ENCODE measurements around the gene GNAL. TPM values are rescaled to one million over a fixed set of nuclear protein-coding genes. Genes with fewer than 3 reads are reported as not detected.

The GNAL gene
- total and polyA plus RNA-seq, 2 experiments from 2014 or later: 7.5 to 21.6 TPM

DNA sequence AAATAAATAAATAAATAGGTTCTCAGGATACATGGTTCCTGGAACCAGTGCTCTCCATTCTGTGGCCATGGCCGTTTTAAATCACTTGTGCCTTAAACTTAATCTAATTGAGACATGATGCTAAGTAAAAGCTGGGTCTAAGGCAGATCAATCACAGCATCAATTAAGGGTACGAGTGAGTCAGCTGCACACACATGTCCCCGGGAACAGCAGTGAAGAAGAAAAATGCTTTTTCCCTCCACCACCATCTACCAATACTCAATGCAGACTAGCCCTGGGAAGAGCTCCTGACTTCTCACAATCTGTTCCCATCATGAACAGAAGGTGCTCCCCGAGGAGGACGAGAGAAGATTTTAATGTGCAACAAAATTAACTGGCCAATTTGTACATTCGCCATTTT is 155.4 kb downstream of the GNAL start (continued):
- TF ChIP-seq, protein P1, sequence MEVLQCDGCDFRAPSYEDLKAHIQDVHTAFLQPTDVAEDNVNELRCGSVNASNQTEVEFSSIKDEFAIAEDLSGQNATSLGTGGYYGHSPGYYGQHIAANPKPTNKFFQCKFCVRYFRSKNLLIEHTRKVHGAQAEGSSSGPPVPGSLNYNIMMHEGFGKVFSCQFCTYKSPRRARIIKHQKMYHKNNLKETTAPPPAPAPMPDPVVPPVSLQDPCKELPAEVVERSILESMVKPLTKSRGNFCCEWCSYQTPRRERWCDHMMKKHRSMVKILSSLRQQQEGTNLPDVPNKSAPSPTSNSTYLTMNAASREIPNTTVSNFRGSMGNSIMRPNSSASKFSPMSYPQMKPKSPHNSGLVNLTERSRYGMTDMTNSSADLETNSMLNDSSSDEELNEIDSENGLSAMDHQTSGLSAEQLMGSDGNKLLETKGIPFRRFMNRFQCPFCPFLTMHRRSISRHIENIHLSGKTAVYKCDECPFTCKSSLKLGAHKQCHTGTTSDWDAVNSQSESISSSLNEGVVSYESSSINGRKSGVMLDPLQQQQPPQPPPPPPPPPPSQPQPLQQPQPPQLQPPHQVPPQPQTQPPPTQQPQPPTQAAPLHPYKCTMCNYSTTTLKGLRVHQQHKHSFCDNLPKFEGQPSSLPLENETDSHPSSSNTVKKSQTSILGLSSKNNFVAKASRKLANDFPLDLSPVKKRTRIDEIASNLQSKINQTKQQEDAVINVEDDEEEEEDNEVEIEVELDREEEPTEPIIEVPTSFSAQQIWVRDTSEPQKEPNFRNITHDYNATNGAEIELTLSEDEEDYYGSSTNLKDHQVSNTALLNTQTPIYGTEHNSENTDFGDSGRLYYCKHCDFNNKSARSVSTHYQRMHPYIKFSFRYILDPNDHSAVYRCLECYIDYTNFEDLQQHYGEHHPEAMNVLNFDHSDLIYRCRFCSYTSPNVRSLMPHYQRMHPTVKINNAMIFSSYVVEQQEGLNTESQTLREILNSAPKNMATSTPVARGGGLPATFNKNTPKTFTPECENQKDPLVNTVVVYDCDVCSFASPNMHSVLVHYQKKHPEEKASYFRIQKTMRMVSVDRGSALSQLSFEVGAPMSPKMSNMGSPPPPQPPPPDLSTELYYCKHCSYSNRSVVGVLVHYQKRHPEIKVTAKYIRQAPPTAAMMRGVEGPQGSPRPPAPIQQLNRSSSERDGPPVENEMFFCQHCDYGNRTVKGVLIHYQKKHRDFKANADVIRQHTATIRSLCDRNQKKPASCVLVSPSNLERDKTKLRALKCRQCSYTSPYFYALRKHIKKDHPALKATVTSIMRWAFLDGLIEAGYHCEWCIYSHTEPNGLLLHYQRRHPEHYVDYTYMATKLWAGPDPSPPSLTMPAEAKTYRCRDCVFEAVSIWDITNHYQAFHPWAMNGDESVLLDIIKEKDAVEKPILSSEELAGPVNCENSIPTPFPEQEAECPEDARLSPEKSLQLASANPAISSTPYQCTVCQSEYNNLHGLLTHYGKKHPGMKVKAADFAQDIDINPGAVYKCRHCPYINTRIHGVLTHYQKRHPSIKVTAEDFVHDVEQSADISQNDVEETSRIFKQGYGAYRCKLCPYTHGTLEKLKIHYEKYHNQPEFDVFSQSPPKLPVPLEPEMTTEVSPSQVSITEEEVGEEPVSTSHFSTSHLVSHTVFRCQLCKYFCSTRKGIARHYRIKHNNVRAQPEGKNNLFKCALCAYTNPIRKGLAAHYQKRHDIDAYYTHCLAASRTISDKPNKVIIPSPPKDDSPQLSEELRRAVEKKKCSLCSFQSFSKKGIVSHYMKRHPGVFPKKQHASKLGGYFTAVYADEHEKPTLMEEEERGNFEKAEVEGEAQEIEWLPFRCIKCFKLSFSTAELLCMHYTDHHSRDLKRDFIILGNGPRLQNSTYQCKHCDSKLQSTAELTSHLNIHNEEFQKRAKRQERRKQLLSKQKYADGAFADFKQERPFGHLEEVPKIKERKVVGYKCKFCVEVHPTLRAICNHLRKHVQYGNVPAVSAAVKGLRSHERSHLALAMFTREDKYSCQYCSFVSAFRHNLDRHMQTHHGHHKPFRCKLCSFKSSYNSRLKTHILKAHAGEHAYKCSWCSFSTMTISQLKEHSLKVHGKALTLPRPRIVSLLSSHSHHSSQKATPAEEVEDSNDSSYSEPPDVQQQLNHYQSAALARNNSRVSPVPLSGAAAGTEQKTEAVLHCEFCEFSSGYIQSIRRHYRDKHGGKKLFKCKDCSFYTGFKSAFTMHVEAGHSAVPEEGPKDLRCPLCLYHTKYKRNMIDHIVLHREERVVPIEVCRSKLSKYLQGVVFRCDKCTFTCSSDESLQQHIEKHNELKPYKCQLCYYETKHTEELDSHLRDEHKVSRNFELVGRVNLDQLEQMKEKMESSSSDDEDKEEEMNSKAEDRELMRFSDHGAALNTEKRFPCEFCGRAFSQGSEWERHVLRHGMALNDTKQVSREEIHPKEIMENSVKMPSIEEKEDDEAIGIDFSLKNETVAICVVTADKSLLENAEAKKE (CRISPR knock-in tag; IDR thresholded peaks at IDR 0.05): no peak
- TF ChIP-seq STAT1 (IDR thresholded peaks at IDR 0.05; ENCODE audit: unreplicated experiment) (no peak), JUNB (IDR thresholded peaks at IDR 0.05; ENCODE audit: unreplicated experiment) (no peak), NANOG (IDR thresholded peaks at IDR 0.05; ENCODE audit: borderline replicate concordance) (no peak), CREB1 (CRISPR knock-in tag; IDR thresholded peaks at IDR 0.05; ENCODE audit: low read depth) (no peak), POLR2AphosphoS5 (IDR thresholded peaks at IDR 0.05; ENCODE audit: low read depth) (no peak), ZNF331 (CRISPR knock-in tag; IDR thresholded peaks at IDR 0.05; ENCODE audit: low read depth) (no peak), CTCF (conservative IDR thresholded peaks at IDR 0.05; ENCODE audit: low read depth in 2 of 2) (no peak)
- TF ChIP-seq, protein P2, sequence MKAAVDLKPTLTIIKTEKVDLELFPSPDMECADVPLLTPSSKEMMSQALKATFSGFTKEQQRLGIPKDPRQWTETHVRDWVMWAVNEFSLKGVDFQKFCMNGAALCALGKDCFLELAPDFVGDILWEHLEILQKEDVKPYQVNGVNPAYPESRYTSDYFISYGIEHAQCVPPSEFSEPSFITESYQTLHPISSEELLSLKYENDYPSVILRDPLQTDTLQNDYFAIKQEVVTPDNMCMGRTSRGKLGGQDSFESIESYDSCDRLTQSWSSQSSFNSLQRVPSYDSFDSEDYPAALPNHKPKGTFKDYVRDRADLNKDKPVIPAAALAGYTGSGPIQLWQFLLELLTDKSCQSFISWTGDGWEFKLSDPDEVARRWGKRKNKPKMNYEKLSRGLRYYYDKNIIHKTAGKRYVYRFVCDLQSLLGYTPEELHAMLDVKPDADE (IDR thresholded peaks at IDR 0.05): no peak

Data from GM23338 (cell line).